Measurements from ENCODE around the gene GALNT14.

Gene GALNT14

GRCh38 chr2:31023541-31023940 lies 114.7 kb downstream of the GALNT14 start:
- H3K36me3 ChIP-seq (ENCODE audit: insufficient read depth) = no peaks in the 10 kb centered on the region
- H4K20me1 ChIP-seq (ENCODE audit: insufficient read depth) = no peaks in the 10 kb centered on the region; the same call in 1 of the 2 replicates

DNA sequence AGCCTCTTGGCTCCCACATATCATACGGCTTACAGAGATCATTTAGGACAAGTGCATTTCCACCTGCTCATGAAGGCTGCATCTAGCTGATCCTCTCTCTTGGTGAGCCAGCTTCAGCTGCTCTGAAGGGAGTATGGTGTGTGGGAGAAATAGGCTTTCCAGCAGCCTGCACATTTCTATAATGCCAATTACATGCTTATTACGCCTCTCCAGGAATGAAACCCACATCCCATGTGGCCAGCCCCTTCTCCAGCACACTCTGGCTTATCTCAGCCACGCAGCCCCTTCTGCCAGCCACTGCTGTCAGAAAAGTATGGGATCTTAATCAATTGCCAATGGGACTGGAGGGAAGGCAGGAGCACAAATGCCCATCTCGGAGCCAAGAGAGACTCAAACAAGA lies 117.5 kb downstream of the GALNT14 start:
- Histone ChIP-seq H3K4me3 (IDR thresholded peaks at IDR 0.05; ENCODE audit: insufficient read depth, low read depth, low read length) (no peak overlapping the region), H2AFZ (ENCODE audit: low read depth) (no peak overlapping the region), H4K20me1 (ENCODE audit: insufficient read depth) (no peaks in the 10 kb centered on the region), H3K79me2 (ENCODE audit: insufficient read depth, low read depth) (no peaks in the 10 kb centered on the region), H3K27me3 (ENCODE audit: insufficient read depth, low read depth) (no peaks in the 10 kb centered on the region), H3K27ac (no peak overlapping the region), H3K4me1 (ENCODE audit: low read depth, poor library complexity, severe bottlenecking) (no peaks in the 10 kb centered on the region), H3K9ac (no peak overlapping the region), H3K4me2 (no peak overlapping the region), H3K36me3 (ENCODE audit: insufficient read depth) (no peaks in the 10 kb centered on the region)
- TF ChIP-seq CTCF (conservative IDR thresholded peaks at IDR 0.05; ENCODE audit: low read depth, low read length) = no peak

More at GRCh38 chr2:31023541-31023940, 114.7 kb downstream of the GALNT14 start:
- Histone ChIP-seq H3K4me2 (no peak overlapping the region), H2AFZ (ENCODE audit: low read depth) (no peak overlapping the region), H3K4me1 (ENCODE audit: low read depth, poor library complexity, severe bottlenecking) (no peaks in the 10 kb centered on the region), H3K79me2 (ENCODE audit: insufficient read depth, low read depth) (no peaks in the 10 kb centered on the region), H3K27ac (no peak overlapping the region), H3K4me3 (IDR thresholded peaks at IDR 0.05; ENCODE audit: insufficient read depth, low read depth, low read length) (no peak overlapping the region), H3K27me3 (ENCODE audit: insufficient read depth, low read depth) (no peaks in the 10 kb centered on the region), H3K9ac (no peak overlapping the region)
- TF ChIP-seq CTCF (conservative IDR thresholded peaks at IDR 0.05; ENCODE audit: low read depth, low read length) = no peak

GRCh38 chr2:31018280-31018679 lies 120.0 kb downstream of the GALNT14 start:
- no peak overlapping the region for H3K4me3 ChIP-seq (IDR thresholded peaks at IDR 0.05; ENCODE audit: insufficient read depth, low read depth, low read length)

DNA sequence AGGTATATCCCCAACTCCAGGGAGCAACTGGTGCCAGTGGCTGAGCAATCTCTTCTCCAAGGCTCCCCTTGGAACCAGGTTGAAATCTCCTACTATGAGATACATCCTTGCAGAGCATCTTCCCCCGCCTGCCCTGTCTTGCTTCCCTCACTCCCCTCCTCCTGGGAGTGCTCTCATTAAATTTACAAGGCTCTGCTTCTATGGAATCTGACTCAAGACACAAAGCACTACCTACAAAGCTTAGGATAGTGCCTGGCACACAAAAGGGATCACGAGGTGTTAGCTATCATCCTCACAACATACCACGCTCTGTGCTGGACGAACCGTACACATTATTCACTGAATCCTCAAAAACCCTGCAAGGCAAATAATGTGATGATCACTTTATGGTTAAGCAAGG lies 121.6 kb downstream of the GALNT14 start:
- H3K4me2 ChIP-seq = no peak overlapping the region
- no peak overlapping the region for H3K9ac ChIP-seq
- no peaks in the 10 kb centered on the region for H3K4me1 ChIP-seq (ENCODE audit: low read depth, poor library complexity, severe bottlenecking)
- no peaks in the 10 kb centered on the region for H3K36me3 ChIP-seq (ENCODE audit: insufficient read depth)
- H3K27ac ChIP-seq = no peak overlapping the region
- no peak overlapping the region for H3K4me3 ChIP-seq (IDR thresholded peaks at IDR 0.05; ENCODE audit: insufficient read depth, low read depth, low read length)
- no peak for TF ChIP-seq CTCF (conservative IDR thresholded peaks at IDR 0.05; ENCODE audit: low read depth, low read length)
- no peak overlapping the region for H2AFZ ChIP-seq (ENCODE audit: low read depth)
- no peaks in the 10 kb centered on the region for H3K27me3 ChIP-seq (ENCODE audit: insufficient read depth, low read depth)
- H4K20me1 ChIP-seq (ENCODE audit: insufficient read depth) = no peaks in the 10 kb centered on the region
- H3K79me2 ChIP-seq (ENCODE audit: insufficient read depth, low read depth) = no peaks in the 10 kb centered on the region

More at GRCh38 chr2:31018280-31018679, 120.0 kb downstream of the GALNT14 start:
- H4K20me1 ChIP-seq (ENCODE audit: insufficient read depth) = no peaks in the 10 kb centered on the region
- H3K4me1 ChIP-seq (ENCODE audit: low read depth, poor library complexity, severe bottlenecking) = no peaks in the 10 kb centered on the region
- no peak overlapping the region for H3K9ac ChIP-seq
- H3K27ac ChIP-seq = no peak overlapping the region
- H3K4me2 ChIP-seq = no peak overlapping the region
- no peaks in the 10 kb centered on the region for H3K79me2 ChIP-seq (ENCODE audit: insufficient read depth, low read depth)
- no peaks in the 10 kb centered on the region for H3K27me3 ChIP-seq (ENCODE audit: insufficient read depth, low read depth)
- no peak overlapping the region for H2AFZ ChIP-seq (ENCODE audit: low read depth)
- no peak for TF ChIP-seq CTCF (conservative IDR thresholded peaks at IDR 0.05; ENCODE audit: low read depth, low read length)
- H3K36me3 ChIP-seq (ENCODE audit: insufficient read depth) = no peaks in the 10 kb centered on the region

All from KMS-11 (cell line).